Stimulated activated CD4-positive, alpha-beta T cell treated with anti-CD3 and anti-CD28 coated beads, TNF-alpha, amount 100 ng/mL, for 4 hours (primary cell): ENCODE measurements around the gene KRTAP8-1.

ENCODE experiments used
- DNase-seq, 3 experiments: peaks; one replicate each; pipeline ENCODE4 v3.0.0-alpha.2; 2020; ENCODE audit warnings: low read depth in 3 of 3

KRTAP8-1 gene, protein sequence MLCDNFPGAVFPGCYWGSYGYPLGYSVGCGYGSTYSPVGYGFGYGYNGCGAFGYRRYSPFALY

DNA sequence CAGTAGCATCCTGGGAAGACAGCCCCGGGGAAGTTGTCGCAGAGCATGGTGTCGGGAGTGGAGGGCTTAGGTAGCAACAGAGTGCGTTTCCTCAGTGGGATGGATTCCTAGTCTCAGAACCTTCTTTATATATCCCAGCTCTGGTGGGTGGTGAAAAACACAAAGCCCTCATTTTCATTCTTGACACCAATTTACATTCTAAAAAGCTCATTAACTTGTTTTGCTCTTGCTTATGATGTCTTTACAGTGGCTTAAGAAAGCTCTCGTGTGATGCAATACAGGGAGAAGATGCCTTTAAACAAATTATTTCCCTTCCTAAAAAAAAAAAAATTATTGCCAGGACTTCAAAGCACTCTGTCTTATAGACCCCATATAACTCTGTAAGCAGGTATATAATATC lies at the start of gene KRTAP8-1:
TSS of gene KRTAP8-1 (minus strand) at position 101 of the 400 bp plus-strand sequence. CDS start at position 47, 54 bp downstream.
- DNase-seq, result no peak

DNA sequence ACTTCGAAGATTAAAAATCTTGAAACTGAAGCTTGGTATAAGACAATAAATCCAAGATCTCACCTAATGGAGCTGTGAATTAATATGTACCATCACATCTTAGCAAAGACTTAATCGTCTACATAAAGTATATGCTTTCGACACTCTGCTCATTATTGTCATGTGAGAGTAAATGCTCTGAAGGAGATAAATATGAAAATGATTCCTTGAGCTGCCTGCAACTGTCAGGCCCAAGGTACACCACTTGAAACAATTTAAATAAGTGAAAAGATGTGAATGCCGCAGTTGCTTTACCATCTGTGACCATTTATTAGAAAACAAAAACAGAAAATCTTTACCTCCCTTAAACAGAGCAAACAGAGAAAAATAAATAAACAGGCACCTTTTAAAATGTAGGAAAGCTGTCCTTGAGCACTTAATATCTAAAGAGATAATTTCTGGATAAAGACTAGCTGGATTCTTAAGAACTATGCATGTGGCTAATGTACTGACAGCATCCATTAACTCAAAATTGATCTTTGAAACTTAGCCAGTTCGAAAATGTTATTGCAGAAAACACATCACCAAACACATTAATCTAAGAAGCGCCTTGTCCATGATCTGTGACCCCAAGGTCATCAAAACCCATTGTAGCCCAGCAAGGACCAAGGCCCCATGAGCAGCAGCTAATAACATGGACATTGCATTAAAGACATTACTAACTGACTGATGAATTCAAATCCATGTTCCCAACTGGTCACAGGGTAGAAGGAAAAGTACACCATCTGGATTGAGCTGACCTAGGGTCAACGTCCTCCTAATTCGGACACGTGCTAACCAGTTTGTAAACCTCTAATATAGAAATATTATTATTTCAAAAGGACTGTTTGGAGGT lies 34.8 kb upstream of the KRTAP8-1 start:
- no peak for DNase-seq

DNA sequence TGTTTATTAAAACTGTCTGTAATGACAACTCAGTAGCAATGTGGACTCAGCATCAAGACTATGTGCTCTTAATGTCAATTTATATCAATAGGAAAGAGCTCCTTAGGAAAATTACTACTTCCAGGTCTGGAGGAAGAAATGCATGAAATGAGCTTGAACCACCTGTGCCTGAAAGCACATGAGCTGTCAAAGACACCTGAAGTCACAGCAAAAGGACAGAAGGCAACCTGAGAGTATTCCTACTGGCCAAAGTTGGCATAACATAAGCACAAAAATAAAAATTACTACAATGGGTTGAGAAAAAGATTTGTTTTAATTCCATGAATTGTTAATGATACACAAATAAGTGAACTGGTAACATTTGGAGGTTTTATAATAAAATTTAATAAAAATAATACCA lies 29.9 kb upstream of the KRTAP8-1 start:
- no peak for DNase-seq

DNA sequence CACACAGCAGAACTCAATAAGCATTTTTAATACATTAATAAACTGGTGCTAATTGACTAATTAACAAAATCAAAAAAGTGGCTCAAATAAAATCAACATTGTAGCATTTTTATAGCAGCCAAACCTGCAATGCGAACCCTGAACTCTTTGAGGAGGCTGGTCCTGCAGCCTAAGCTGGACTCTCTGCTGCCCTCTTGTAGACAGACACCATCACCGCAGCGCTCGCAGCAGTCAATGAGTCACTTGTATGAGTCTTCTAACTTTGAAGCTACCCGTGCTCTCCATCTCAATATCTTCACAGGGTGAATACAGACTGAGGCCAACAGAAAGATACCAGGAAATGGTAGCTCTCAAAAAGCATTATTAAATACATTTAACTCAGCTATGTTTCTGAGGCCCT lies 26.2 kb upstream of the KRTAP8-1 start:
- DNase-seq, result peak in 1 of 3 experiments; percentile 5

DNA sequence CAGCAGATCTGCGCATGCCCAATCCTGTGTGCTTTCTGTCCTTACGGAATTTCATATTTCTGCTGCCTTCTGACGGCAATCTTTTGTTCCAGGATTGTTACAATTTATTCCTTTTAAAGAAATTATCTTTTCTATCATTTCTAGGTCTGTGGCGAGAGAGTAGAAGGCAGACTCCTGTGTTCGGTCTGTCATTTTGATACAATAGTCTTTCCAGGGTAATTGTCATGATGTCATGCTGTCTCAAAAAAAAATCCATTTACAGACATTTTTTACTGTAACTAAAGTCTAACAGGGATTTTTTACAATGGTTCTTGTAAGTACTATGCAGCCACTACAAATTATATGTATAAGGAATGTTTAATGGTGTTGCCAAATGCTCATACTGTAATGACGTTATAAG lies 25.5 kb upstream of the KRTAP8-1 start:
- no peak for DNase-seq

DNA sequence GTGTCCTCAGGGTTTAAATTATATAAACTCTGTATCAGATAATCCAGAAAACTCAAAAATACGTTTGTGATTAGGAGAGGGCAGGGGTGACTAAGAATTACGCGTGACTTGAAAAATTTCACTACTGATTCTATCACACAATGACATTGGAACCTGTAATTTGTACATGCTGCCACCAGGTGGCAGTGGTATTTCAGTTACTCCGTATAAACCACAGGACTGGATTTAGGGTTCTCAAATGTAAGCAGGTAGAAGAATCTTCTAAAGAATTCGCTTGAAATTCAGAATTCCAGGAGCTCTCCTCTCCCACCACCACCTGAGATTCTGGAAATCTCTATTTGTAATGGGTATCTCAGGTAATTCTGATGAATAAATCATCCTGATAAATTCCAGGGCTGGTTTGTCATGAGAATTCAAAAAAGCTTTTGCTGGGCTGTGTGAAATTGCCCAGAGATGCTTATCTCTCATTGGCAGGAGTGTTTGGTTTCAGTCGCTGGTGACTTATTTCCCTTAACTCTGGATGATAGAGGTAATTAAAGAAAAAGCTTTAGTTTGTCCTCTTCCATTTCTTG lies 18.2 kb upstream of the KRTAP8-1 start:
- no peak for DNase-seq

DNA sequence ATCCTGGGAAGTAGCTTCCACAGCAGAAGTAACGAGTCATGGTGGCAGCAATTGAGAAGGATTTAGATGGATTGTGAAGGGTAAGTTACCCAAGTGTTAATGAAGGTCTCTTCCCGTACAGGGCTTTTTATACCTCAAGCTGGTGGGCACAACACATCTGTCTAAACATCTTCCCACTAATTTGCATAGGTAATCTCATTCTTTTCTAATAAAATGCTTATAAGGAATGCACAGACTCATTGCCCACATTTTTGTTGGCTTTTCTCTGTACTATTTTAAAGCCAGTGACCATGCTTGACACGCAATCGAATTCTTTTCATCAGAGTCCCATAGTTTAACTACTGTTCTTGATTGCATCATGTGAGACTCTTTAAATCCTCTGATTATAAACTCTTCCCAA lies 16.6 kb upstream of the KRTAP8-1 start, which contains the start of gene KRTAP7-1:
TSS of gene KRTAP7-1 (minus strand) at position 101 of the 400 bp plus-strand sequence. CDS start at position 40, 61 bp downstream.
- no peak for DNase-seq

DNA sequence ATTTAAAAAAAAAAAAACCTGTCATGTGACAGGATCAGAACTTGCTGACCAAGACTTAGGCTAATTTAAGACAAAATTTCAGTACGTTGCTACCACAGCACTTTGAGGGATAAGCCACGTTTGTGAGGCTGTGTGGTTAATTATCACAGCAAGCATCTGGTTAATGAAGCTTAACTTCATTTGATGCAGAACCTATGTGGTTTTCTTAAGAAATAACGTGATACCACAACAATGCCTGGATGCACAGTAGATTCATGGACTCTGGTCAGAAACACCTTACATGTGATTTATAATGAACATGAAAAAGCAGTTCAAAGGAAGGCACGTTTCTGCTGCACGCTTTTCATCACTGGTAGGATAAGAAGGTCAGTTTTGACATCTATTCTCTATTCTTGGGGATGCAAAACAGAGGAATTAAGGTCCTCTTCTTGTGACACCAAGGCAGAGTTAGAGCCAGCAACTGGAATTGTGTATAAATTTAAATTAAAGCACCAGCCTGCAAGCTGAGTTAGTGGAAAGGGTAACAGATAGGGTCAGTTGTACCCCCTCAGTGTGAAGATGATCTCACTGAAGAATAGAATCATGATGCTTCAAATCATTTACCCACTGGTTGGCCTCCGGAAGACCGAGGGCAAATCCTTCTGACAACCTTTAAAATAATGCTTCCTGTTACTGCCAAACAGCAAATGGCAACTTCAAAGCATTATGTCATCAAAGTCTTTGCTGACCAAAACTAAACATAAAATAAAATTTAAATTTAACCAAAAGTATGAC lies 6.0 kb upstream of the KRTAP8-1 start:
- no peak for DNase-seq

DNA sequence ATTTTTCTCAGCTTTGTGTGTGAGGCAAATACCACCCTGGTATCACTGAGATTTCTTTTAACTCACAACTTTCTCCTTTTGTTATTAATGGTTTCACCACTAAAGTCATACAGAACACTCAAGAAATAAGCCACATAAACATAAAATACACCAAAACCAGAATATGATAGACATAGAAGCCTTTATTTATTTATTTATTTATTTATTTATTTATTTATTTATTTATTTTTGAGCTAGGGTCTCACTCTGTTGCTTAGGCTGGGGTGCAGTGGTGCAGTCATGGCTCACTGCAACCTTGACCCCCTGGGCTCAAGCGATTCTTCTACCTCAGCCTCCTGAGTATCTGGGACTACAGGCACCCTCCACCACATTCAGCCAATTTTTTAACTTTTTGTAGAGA lies 12.5 kb downstream of the KRTAP8-1 start:
- no peak for DNase-seq

DNA sequence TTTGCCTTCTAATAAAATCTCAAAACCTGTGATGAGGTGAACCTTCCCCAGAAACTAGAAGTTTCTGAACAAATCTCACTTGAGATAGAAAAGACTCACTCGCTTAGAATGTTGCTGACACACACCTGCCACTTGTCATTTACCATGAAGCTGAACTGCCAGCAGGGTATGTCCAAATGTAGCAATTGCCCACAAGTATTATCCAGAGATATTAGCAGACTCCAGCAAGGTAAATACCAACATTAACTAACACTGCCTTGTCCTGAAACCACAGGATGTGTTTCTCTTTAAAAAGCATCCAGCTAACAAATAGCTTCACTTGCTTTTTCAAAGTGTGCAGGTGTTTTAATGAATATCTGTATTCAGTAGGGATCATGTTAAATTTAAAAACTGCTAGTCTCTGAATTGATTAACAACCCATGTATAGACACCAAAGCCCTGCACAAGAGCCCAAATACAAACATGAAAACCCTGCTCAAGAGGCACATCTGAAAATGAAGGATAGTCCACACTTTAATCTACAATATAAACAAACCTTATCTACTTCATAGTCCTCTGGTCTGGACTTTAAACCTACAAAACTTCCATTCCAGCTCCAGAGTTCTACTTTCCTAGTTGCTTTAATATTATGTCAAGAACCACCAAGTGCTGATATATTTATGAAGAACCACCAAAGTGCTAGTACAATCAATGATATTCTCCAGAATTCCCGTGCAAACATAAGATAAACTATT lies 19.3 kb downstream of the KRTAP8-1 start:
- DNase-seq, result no peak

DNA sequence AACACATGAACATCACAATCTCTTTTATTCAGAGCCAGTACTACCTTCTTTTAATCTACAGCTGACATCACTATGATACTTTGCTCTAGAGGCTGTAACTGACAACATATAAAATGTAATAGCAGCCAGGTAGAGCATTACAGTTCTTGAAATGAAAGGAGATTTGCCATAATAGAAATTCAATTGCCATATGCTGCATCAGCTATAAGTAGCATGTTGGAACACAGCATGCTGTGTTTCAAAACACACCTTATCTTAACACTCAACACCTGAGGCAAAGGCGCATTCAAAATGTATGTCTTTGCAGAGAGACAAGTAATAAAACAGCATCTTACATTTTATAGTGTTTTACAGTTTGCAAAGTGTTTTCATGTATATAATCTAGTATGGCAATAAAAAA lies 33.8 kb downstream of the KRTAP8-1 start:
- DNase-seq, result no peak

DNA sequence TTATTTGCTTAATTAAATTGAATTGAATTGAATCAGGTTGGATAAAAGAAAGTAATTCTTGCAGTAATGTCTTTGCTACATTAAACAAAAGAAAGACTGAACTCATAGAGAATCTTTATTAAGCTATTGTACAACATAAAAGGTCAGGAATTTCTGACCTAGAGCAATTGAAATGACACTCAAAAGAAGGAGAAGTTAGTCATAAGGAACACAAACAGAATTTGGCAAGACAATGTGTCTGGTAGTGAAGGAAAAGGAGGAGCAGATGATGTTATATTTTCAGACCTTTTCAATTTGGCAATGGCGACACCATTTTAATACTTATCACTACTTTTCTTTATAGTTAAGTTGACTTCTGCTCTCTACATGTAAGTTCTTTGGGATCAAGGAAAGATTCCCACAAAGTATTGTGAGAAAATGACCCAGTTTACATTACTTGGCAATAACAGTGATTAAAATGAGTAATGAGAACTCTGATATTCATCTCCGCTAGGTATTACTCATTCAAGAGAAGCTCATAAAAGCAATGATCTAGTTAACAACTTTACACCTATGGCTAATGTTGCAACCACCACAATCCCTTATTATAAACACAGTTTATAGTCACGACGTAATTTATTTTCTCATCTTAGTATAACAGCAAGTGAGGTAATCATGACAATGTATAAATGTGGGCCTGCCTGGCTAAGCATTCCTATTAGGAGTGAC lies 43.2 kb downstream of the KRTAP8-1 start:
- no peak for DNase-seq
